Mesenchymal stem cell (in vitro differentiated cells and primary cell): ENCODE data around the gene TTC27.

Experiments
- DNase-seq: peaks from one replicate; pipeline ENCODE4 v3.0.0-alpha.2; 2013
- H2AFZ ChIP-seq: one replicate; pipeline ENCODE4 v1.6.1; 2013; ENCODE audit warnings: low read depth, mild to moderate bottlenecking, control low read depth, inconsistent platforms, low read length, moderate library complexity
- H2AK5ac ChIP-seq: 2 replicates; pipeline ENCODE4 v1.6.1; 2013; ENCODE audit warnings: low read length, moderate library complexity, mild to moderate bottlenecking, inconsistent platforms; ENCODE audit not compliant: severe bottlenecking
- H2BK120ac ChIP-seq: one replicate; pipeline ENCODE4 v1.6.1; 2013; ENCODE audit warnings: low read depth, mild to moderate bottlenecking, inconsistent platforms, low read length, moderate library complexity
- H2BK12ac ChIP-seq, 2 experiments: one replicate each; pipeline ENCODE4 v1.6.1; 2013; ENCODE audit warnings: inconsistent platforms in 2 of 2, low read length in 2 of 2, mild to moderate bottlenecking in 2 of 2, moderate library complexity in 2 of 2, control low read depth in 1 of 2
- H2BK15ac ChIP-seq: one replicate; pipeline ENCODE4 v1.6.1; 2013; ENCODE audit warnings: mild to moderate bottlenecking, low read depth, inconsistent platforms; ENCODE audit not compliant: poor library complexity, severe bottlenecking
- H2BK5ac ChIP-seq: 2 replicates; pipeline ENCODE4 v1.6.1; 2013; ENCODE audit warnings: low read depth, mild to moderate bottlenecking, low read length, control low read depth, inconsistent platforms; ENCODE audit not compliant: poor library complexity, severe bottlenecking
- H3K14ac ChIP-seq, 2 experiments: one replicate each; pipeline ENCODE4 v1.6.1; 2013; ENCODE audit warnings: inconsistent platforms in 2 of 2, low read length in 2 of 2, control low read depth in 1 of 2, mild to moderate bottlenecking in 1 of 2, moderate library complexity in 1 of 2
- H3K18ac ChIP-seq, 2 experiments: one replicate each; pipeline ENCODE4 v1.6.1; 2013; ENCODE audit warnings: inconsistent platforms in 2 of 2, low read length in 2 of 2, control low read depth in 1 of 2, low read depth in 1 of 2, mild to moderate bottlenecking in 1 of 2
- H3K23ac ChIP-seq, 2 experiments: one replicate each; pipeline ENCODE4 v1.6.1; 2013; ENCODE audit warnings: inconsistent platforms in 2 of 2, low read length in 2 of 2, mild to moderate bottlenecking in 2 of 2, moderate library complexity in 2 of 2, control low read depth in 1 of 2
- H3K27ac ChIP-seq: 2 replicates; pipeline ENCODE4 v1.5.1; 2013; ENCODE audit warnings: mild to moderate bottlenecking, moderate library complexity, low read length, control low read depth, inconsistent platforms; ENCODE audit not compliant: poor library complexity, severe bottlenecking
- H3K27me3 ChIP-seq, 2 experiments: 2 replicates each; pipeline versions ENCODE4 v1.6.1 to v1.7.0; 2013; ENCODE audit warnings: low read length in 2 of 2, mild to moderate bottlenecking in 2 of 2, moderate library complexity in 2 of 2, control low read depth in 1 of 2, inconsistent platforms in 1 of 2; ENCODE audit not compliant: control insufficient read depth in 1 of 2, insufficient read depth in 1 of 2
- H3K36me3 ChIP-seq, 2 experiments: 2 replicates each; pipeline versions ENCODE4 v1.6.1 to v1.7.0; 2013; ENCODE audit warnings: low read length in 2 of 2, control low read depth in 1 of 2, inconsistent platforms in 1 of 2, low read depth in 1 of 2, mild to moderate bottlenecking in 1 of 2; ENCODE audit not compliant: insufficient read depth in 2 of 2, control insufficient read depth in 1 of 2
- H3K4ac ChIP-seq, 2 experiments: one replicate each; pipeline ENCODE4 v1.6.1; 2013; ENCODE audit warnings: inconsistent platforms in 2 of 2, low read length in 2 of 2, mild to moderate bottlenecking in 2 of 2, moderate library complexity in 2 of 2, control low read depth in 1 of 2, low read depth in 1 of 2
- H3K4me1 ChIP-seq: 2 replicates; pipeline ENCODE4 v1.6.1; 2013; ENCODE audit warnings: low read depth, low read length, control low read depth; ENCODE audit not compliant: control insufficient read depth, insufficient read depth
- H3K4me2 ChIP-seq: 2 replicates; pipeline ENCODE4 v1.6.1; 2013; ENCODE audit warnings: low read length, mild to moderate bottlenecking, inconsistent platforms; ENCODE audit not compliant: poor library complexity, severe bottlenecking
- H3K4me3 ChIP-seq, 2 experiments: 2 replicates each; pipeline versions ENCODE4 v1.5.1 to v1.7.0; 2013; ENCODE audit warnings: low read length in 2 of 2, mild to moderate bottlenecking in 2 of 2, control low read depth in 1 of 2, low read depth in 1 of 2; ENCODE audit not compliant: insufficient read depth in 1 of 2
- H3K79me1 ChIP-seq: replicated peaks from 2 replicates; pipeline ENCODE4 v1.6.1; 2013; ENCODE audit warnings: mild to moderate bottlenecking, control low read depth, low read length, inconsistent platforms; ENCODE audit not compliant: poor library complexity, severe bottlenecking
- H3K9ac ChIP-seq: 2 replicates; pipeline ENCODE4 v1.7.0; 2013; ENCODE audit warnings: mild to moderate bottlenecking, low read length, moderate library complexity
- H3K9me3 ChIP-seq: 2 replicates; pipeline ENCODE4 v1.7.0; 2013; ENCODE audit warnings: mild to moderate bottlenecking, low read length; ENCODE audit not compliant: control insufficient read depth
- H4K8ac ChIP-seq: one replicate; pipeline ENCODE4 v1.6.1; 2013; ENCODE audit warnings: inconsistent platforms, mild to moderate bottlenecking, low read length, moderate library complexity
- H4K91ac ChIP-seq: one replicate; pipeline ENCODE4 v1.6.1; 2013; ENCODE audit warnings: mild to moderate bottlenecking, low read length, inconsistent platforms
- WGBS: methylation state at CpG from one replicate; pipeline ENCODE4 v1.1.7; 2013; ENCODE audit warnings: mixed read lengths; 5-methylcytosine and 5-hydroxymethylcytosine counted together

TTC27 gene

DNA sequence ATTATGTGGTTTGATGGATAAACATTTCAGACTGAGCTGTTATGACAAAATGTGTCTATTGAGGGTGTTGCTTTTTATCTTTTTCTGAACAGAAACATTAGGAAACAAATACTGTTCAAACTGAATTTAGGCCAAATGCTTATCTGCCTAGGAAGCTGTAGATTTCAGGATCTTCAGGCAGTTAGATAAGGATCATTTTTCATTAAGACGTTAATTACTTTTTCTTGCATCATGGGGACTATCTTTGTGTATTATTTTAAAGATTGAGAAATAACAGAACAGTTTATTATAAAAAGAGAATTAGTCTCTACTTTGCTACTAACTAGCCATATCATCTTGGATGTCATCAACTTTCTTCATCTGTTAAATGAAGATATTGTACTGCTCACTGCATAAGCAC is 107.5 kb downstream of the TTC27 start:
- Histone ChIP-seq H3K27me3 (no peaks in the 10 kb centered on the region), H2BK12ac (no peak overlapping the region), H3K9ac (no peak overlapping the region), H3K18ac (no peak overlapping the region), H2BK5ac (no peak overlapping the region), H3K14ac (no peak overlapping the region), H2BK15ac (no peak overlapping the region), H3K9me3 (no peaks in the 10 kb centered on the region), H3K4me3 (no peak overlapping the region), H3K4me2 (no peak overlapping the region), H3K23ac (no peak overlapping the region), H3K4ac (no peak overlapping the region), H2AFZ (no peak overlapping the region), H4K8ac (no peak overlapping the region), H3K4me1 (no peaks in the 10 kb centered on the region), H3K27ac (no peak overlapping the region), H3K79me1 (peaks cover 1% of the 10 kb centered on the region), H2BK120ac (no peak overlapping the region), H4K91ac (no peak overlapping the region), H2AK5ac (no peak overlapping the region), H3K36me3 (peaks cover 0 to 19% of the 10 kb centered on the region in 2 experiments)
- WGBS: 86% methylated on average over 1 of the region's 1 CpG
- no peak for DNase-seq

DNA sequence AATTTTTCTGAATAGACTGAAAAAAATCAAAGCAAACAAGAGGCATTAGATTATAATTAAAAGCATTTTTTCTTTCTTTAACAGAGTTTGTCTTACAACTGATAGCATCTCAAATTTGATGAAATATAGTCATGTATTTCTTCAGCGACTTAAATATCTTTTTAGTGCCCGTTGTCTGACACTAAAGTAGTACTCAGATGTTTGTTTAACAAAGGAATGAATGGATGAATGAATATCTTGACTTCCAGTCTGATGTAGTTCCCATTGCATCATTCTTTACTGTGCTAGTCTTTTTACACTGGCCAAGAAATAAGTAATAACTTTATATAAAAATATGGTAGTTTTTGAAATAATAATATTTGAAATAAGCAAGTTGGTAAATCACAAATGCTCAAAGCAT is 111.1 kb downstream of the TTC27 start:
- H3K9me3 ChIP-seq: no peaks in the 10 kb centered on the region
- H3K36me3 ChIP-seq: peaks cover 0 to 24% of the 10 kb centered on the region in 2 experiments
- H3K9ac ChIP-seq: no peak overlapping the region
- WGBS: no CpG with 5 or more reads among the region's 2 CpGs
- no peak overlapping the region for H3K18ac ChIP-seq
- no peak overlapping the region for H2BK120ac ChIP-seq
- no peaks in the 10 kb centered on the region for H3K79me1 ChIP-seq
- H3K27me3 ChIP-seq: no peaks in the 10 kb centered on the region
- H2AK5ac ChIP-seq: no peak overlapping the region
- no peaks in the 10 kb centered on the region for H3K4me1 ChIP-seq
- H4K91ac ChIP-seq: no peak overlapping the region
- H3K27ac ChIP-seq: no peak overlapping the region
- no peak overlapping the region for H3K4ac ChIP-seq
- H4K8ac ChIP-seq: no peak overlapping the region
- no peak overlapping the region for H2BK5ac ChIP-seq
- DNase-seq: no peak
- no peak overlapping the region for H2BK12ac ChIP-seq
- H3K4me3 ChIP-seq: no peak overlapping the region
- no peak overlapping the region for H2AFZ ChIP-seq
- no peak overlapping the region for H3K4me2 ChIP-seq
- H3K14ac ChIP-seq: no peak overlapping the region
- no peak overlapping the region for H2BK15ac ChIP-seq
- H3K23ac ChIP-seq: no peak overlapping the region

DNA sequence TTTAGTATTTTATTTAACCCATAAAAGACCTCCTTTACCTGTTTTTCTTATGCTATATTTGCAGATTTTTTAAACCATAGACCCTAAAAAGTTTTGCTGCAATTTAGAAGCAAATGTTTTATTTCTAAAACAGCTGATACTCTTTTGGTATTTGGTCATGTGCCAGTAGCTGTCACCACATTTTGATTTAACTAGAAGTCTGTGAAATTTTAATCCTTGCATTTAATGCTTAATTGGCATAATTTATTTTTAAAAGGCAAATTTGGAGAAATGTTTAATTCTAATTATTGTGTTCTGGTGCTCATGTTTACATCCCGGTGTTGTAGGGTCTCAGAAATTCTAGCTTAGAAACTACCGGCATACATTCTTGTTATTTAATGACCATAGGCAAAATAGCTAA is 111.8 kb downstream of the TTC27 start:
- Histone ChIP-seq H4K91ac (no peak overlapping the region), H3K27ac (no peak overlapping the region), H3K4me1 (peaks cover 1% of the 10 kb centered on the region), H2BK120ac (no peak overlapping the region), H3K27me3 (no peaks in the 10 kb centered on the region), H2BK5ac (no peak overlapping the region), H3K36me3 (peaks cover under 1 to 24% of the 10 kb centered on the region in 2 experiments), H3K4me2 (no peak overlapping the region), H2AK5ac (no peak overlapping the region), H2AFZ (no peak overlapping the region), H3K9me3 (no peaks in the 10 kb centered on the region), H2BK15ac (no peak overlapping the region), H3K79me1 (no peaks in the 10 kb centered on the region), H3K9ac (no peak overlapping the region), H3K4ac (no peak overlapping the region), H3K14ac (no peak overlapping the region), H4K8ac (no peak overlapping the region), H3K4me3 (no peak overlapping the region), H3K18ac (no peak overlapping the region), H3K23ac (no peak overlapping the region), H2BK12ac (no peak overlapping the region)
- 100% methylated on average over 2 of the region's 2 CpGs for WGBS
- no peak for DNase-seq

DNA sequence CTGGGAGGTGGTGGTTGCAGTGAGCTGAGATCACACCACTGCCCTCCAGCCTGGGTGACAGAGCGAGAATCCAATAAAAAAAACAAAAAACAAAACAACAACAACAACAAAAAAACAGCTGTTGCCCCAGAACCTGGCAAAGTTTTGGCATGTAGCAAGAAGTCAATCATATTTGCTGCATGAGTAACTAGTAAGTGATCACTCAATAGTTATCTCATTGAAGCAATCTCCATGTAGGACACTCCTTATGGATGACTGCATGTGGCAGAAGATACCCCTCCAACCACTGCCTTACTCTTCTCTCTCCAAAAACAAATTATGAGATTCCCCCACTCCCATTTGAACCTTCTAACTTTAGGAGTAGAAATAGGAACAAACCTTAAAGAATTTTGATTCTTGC is 113.7 kb downstream of the TTC27 start:
- no peak for DNase-seq
- H3K9ac ChIP-seq: no peak overlapping the region

More for the DNA sequence above, 113.7 kb downstream of the TTC27 start:
- no peak overlapping the region for H4K8ac ChIP-seq
- no CpG with 5 or more reads among the region's 1 CpG for WGBS
- no peak overlapping the region for H2BK120ac ChIP-seq
- H3K4ac ChIP-seq: no peak overlapping the region
- H2BK12ac ChIP-seq: no peak overlapping the region
- no peak overlapping the region for H3K23ac ChIP-seq
- no peak overlapping the region for H3K18ac ChIP-seq
- H3K4me2 ChIP-seq: no peak overlapping the region
- H3K9me3 ChIP-seq: no peaks in the 10 kb centered on the region
- no peak overlapping the region for H3K4me3 ChIP-seq
- H3K4me1 ChIP-seq: peaks cover 1% of the 10 kb centered on the region
- peaks cover 2 to 23% of the 10 kb centered on the region in 2 experiments for H3K36me3 ChIP-seq
- H4K91ac ChIP-seq: no peak overlapping the region
- H3K27me3 ChIP-seq: no peaks in the 10 kb centered on the region
- no peak overlapping the region for H3K27ac ChIP-seq
- H3K14ac ChIP-seq: no peak overlapping the region
- no peak overlapping the region for H2AK5ac ChIP-seq
- no peak overlapping the region for H2BK5ac ChIP-seq
- H3K79me1 ChIP-seq: no peaks in the 10 kb centered on the region
- H2AFZ ChIP-seq: no peak overlapping the region
- no peak overlapping the region for H2BK15ac ChIP-seq
